A673 (cell line): ENCODE measurements around the gene IMPDH1. TPM values are rescaled to one million over a fixed set of nuclear protein-coding genes. Genes with fewer than 3 reads are reported as not detected.

Experiments
- BruUV-seq: library from RNA; stranded (reverse); fragments of 400-500 nt; replicated peaks from 2 replicates; lab custom pipeline; 2021; lab: Mats Ljungman, UMichigan
- CTCF ChIA-PET: fragments of 300-600 bp; sonication (Branson Sonifier 250); formaldehyde crosslinking; loops from one replicate; lab custom pipeline; 2022; ENCODE audit warnings: antibody characterized with exemption; lab: Charles Lee
- POLR2A ChIA-PET: fragments of 300-600 bp; sonication (Branson Sonifier 250); formaldehyde crosslinking; loops from one replicate; lab custom pipeline; 2022; ENCODE audit warnings: antibody characterized with exemption; ENCODE audit not compliant: low non-redundant PET; lab: Charles Lee
- DNase-seq: peaks from one replicate; pipeline ENCODE4 v3.0.0-alpha.2; 2015; ENCODE audit warnings: low spot score
- H3K27ac ChIP-seq: fragments of 200-600 bp; sonication (generic); 2 replicates; pipeline ENCODE4 v1.5.1; 2016; ENCODE audit warnings: mixed run types, low read depth, mild to moderate bottlenecking, mixed read lengths, antibody characterized with exemption, low read length; ENCODE audit not compliant: poor library complexity, severe bottlenecking
- H3K27me3 ChIP-seq: fragments of 200-600 bp; sonication (generic); replicated peaks from 2 replicates; pipeline ENCODE4 v1.6.1; 2017; ENCODE audit warnings: mixed run types, low read depth, mild to moderate bottlenecking, mixed read lengths, antibody characterized with exemption, low read length; ENCODE audit not compliant: insufficient read depth, poor library complexity
- H3K36me3 ChIP-seq: fragments of 200-600 bp; sonication (generic); 2 replicates; pipeline ENCODE4 v1.6.1; 2016; ENCODE audit warnings: mixed run types, mild to moderate bottlenecking, mixed read lengths, antibody characterized with exemption, low read length; ENCODE audit not compliant: insufficient read depth, poor library complexity, severe bottlenecking
- H3K4me1 ChIP-seq: fragments of 200-600 bp; sonication (generic); 2 replicates; pipeline ENCODE4 v1.6.1; 2017; ENCODE audit warnings: mixed run types, mild to moderate bottlenecking, mixed read lengths, antibody characterized with exemption, low read length; ENCODE audit not compliant: insufficient read depth, poor library complexity, severe bottlenecking
- H3K4me3 ChIP-seq: fragments of 200-600 bp; sonication (generic); 2 replicates; pipeline ENCODE4 v1.5.1; 2016; ENCODE audit warnings: low read depth, mixed run types, mild to moderate bottlenecking, mixed read lengths, low read length; ENCODE audit not compliant: poor library complexity, severe bottlenecking
- H3K9me3 ChIP-seq: fragments of 200-600 bp; sonication (generic); 2 replicates; pipeline ENCODE4 v1.6.1; 2016; ENCODE audit warnings: mixed run types, low read depth, mild to moderate bottlenecking, mixed read lengths, antibody characterized with exemption, low read length; ENCODE audit not compliant: poor library complexity, severe bottlenecking
- EZH2 ChIP-seq: fragments of 200-600 bp; sonication (generic); IDR thresholded peaks from 2 replicates; pipeline ENCODE4 v1.6.1; 2017; ENCODE audit warnings: borderline replicate concordance, low read depth, mild to moderate bottlenecking, mixed read lengths, antibody characterized with exemption, low read length; ENCODE audit not compliant: poor library complexity, severe bottlenecking
- intact Hi-C: fragments of 100-400 bp; cut with micrococcal nuclease; formaldehyde crosslinking; loops from one replicate; pipeline ENCODE4 v1.10.0; 2022; ENCODE audit not compliant: unreplicated experiment
- total RNA-seq: library from RNA; stranded (reverse); gene quantifications from 2 replicates; pipeline ENCODE4 v1.2.3, GENCODE V29; 2021
- TF ChIP-seq, protein P1 (sequence below): fragments of 300-800, 200-600 bp; sonication (generic); conservative IDR thresholded peaks from 2 replicates; pipeline ENCODE4 v1.5.1; 2017; ENCODE audit warnings: low read depth, mild to moderate bottlenecking, antibody characterized with exemption, low read length, moderate library complexity, mixed read lengths

IMPDH1 gene
- total RNA-seq, 1 experiment from 2014 or later = 92.6 TPM

DNA sequence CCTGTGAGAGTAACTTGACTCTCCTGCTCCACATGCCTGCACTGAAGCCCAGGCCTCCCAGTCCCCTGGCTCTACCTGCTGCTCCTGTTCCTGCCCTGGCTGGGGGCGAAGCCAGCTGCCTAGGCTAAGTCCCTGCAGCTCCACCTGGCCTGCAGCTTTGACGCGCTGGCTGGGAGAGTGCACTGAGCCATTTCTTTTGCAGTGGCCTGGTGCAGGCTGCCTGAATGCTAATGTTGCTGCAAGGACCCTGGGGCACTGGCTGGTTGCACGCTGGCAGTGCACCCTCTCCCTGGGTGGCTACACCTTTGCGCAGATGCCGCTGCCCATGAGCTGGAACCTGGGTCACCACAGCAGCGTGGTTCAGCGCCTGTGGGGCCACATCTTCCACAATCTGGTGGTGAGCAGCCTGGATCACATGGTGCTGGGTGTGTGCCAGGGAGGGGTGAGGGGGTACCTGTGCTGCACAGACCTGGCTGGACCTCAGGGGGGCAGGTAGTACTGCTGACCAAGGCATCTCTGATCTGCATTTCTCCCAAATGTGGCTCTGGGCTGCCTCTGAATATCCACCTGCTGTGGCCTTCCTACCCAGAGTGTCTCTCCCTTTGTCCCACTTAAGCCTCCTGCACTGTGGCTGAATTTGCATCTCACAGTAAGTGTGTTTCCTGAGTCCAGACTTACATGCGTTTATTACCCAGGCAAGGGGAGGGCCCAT, 20.0 kb downstream of the IMPDH1 start:
- no peak for TF ChIP-seq EZH2
- TF ChIP-seq, protein P1, sequence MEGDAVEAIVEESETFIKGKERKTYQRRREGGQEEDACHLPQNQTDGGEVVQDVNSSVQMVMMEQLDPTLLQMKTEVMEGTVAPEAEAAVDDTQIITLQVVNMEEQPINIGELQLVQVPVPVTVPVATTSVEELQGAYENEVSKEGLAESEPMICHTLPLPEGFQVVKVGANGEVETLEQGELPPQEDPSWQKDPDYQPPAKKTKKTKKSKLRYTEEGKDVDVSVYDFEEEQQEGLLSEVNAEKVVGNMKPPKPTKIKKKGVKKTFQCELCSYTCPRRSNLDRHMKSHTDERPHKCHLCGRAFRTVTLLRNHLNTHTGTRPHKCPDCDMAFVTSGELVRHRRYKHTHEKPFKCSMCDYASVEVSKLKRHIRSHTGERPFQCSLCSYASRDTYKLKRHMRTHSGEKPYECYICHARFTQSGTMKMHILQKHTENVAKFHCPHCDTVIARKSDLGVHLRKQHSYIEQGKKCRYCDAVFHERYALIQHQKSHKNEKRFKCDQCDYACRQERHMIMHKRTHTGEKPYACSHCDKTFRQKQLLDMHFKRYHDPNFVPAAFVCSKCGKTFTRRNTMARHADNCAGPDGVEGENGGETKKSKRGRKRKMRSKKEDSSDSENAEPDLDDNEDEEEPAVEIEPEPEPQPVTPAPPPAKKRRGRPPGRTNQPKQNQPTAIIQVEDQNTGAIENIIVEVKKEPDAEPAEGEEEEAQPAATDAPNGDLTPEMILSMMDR = no peak
- no TSS peak for BruUV-seq
- no peak overlapping the region for H3K4me3 ChIP-seq
- H3K9me3 ChIP-seq = no peaks in the 10 kb centered on the region
- peaks cover 10% of the 10 kb centered on the region for H3K4me1 ChIP-seq
- no peak overlapping the region for H3K27ac ChIP-seq
- ChIA-PET CTCF (interaction anchor here (0.7 to 1.1 kb wide), 3 partner anchors 14 to 42 kb away, joined by 3 to 9 read pairs (median 5); no protein-coding TSS in a partner anchor), POLR2A (no interaction called here)
- peaks cover 10% of the 10 kb centered on the region for H3K36me3 ChIP-seq
- DNase-seq = no peak
- H3K27me3 ChIP-seq = no peaks in the 10 kb centered on the region
- intact Hi-C loops = no loop called here

DNA sequence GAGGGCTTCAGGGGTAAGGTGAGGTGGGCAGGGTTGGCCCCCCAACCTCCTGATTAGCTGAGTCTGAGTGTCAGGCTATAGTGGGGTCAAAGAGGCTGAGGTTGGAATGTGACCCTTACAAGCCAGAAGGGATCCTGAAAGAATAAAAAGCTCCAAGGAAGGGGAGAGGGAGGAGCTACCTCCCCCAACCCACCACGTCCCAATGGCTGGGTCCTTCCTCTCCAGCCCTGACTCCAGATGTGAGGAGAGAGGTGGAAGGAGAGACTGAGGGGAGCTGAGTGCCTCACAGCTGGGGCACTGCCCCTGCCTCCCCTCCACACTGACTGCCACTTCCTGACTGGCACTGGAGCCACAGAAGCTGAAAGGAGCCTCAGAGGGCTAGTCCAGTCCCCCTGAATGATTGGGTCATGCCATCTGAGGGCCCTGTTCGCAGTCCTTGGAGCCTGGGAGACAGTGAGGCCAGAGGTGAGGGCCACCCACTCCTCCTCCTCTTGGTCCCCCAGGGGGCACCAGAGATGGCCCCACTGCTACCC, 20.6 kb downstream of the IMPDH1 start:
- H3K27me3 ChIP-seq = no peaks in the 10 kb centered on the region

DNA sequence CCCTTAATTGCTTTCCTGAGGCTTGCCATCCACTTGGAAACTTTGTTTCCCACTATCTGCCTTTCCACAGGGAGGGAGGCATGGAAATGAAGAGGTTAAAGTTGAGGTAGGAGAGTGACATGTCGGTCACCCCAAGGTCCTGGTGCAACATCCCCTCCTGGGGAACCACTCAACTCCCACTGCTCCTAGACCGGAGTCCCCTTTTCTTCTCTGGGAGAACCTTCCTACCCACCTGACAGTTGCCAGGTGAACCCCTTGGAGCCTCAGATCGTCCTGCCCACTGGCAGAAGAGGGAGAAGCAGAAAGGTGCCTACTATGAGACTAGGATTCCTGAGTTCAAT, 21.7 kb downstream of the IMPDH1 start:
- CTCF ChIA-PET = interaction anchor here (0.5 to 1.6 kb wide), 5 partner anchors 15 to 261 kb away, joined by 3 to 36 read pairs (median 3); partner anchors contain the start of gene HILPDA
- no peak for TF ChIP-seq EZH2
- TF ChIP-seq, protein P1 = no peak
- Histone ChIP-seq H3K9me3 (no peaks in the 10 kb centered on the region), H3K27ac (no peak overlapping the region), H3K4me3 (no peak overlapping the region), H3K36me3 (no peaks in the 10 kb centered on the region), H3K4me1 (peaks cover 10% of the 10 kb centered on the region), H3K27me3 (no peaks in the 10 kb centered on the region)
- BruUV-seq = no TSS peak
- DNase-seq = no peak
- intact Hi-C loops = no loop called here
- POLR2A ChIA-PET = no interaction called here

More for the DNA sequence above, 20.6 kb downstream of the IMPDH1 start:
- TF ChIP-seq, protein P1 = no peak
- TF ChIP-seq EZH2 = no peak
- Histone ChIP-seq H3K27ac (no peak overlapping the region), H3K4me3 (no peak overlapping the region), H3K9me3 (no peaks in the 10 kb centered on the region), H3K4me1 (peaks cover 10% of the 10 kb centered on the region), H3K36me3 (peaks cover 3% of the 10 kb centered on the region)
- no TSS peak for BruUV-seq
- ChIA-PET CTCF (interaction anchor here (0.9 to 1.1 kb wide), 2 partner anchors 37 to 42 kb away, joined by 5 to 9 read pairs; no protein-coding TSS in a partner anchor), POLR2A (no interaction called here)
- no peak for DNase-seq
- intact Hi-C loops = no loop called here
